AG04450 (cell line): Measurements from ENCODE around the gene PIP5K1C. TPM values are rescaled to one million over a fixed set of nuclear protein-coding genes. Genes with fewer than 3 reads are reported as not detected.
A peak's percentile ranks its signal among the peaks of the same experiment; 100 is the strongest.

Experiments
- CTCF ChIA-PET: fragments of 300-600, 350-600 bp; formaldehyde crosslinking; extraction: SDS; loops from one replicate; lab custom pipeline; 2022; ENCODE audit warnings: antibody characterized with exemption, inconsistent platforms; lab: Charles Lee
- POLR2A ChIA-PET: fragments of 350-600 bp; formaldehyde crosslinking; extraction: SDS; loops from one replicate; lab custom pipeline; 2021; ENCODE audit warnings: antibody characterized with exemption, inconsistent platforms; lab: Yijun Ruan, JAX
- DNase-seq: peaks from one replicate; pipeline ENCODE4 v3.0.0-alpha.2; 2011; ENCODE audit warnings: low read depth, low spot score
- H3K27ac ChIP-seq: one replicate; pipeline ENCODE4 v1.5.1; 2012; ENCODE audit warnings: low read depth, low read length, control low read depth
- H3K27me3 ChIP-seq: one replicate; pipeline ENCODE4 v1.6.0; 2012; ENCODE audit warnings: low read length; ENCODE audit not compliant: control insufficient read depth, insufficient read depth
- H3K4me3 ChIP-seq: 2 replicates; pipeline ENCODE4 v1.5.1; 2011; ENCODE audit warnings: mild to moderate bottlenecking, low read depth, low read length, control low read depth
- H3K9me3 ChIP-seq: 2 replicates; pipeline ENCODE4 v1.5.1; 2012; ENCODE audit warnings: low read length; ENCODE audit not compliant: control insufficient read depth, insufficient read depth
- CTCF ChIP-seq: IDR thresholded peaks from 2 replicates; pipeline ENCODE4 v1.5.1; 2011; ENCODE audit warnings: low read depth, low read length, control low read depth, inconsistent platforms
- polyA plus RNA-seq: library from polyadenylated mRNA; depleted of rRNA; stranded (reverse); fragments of >200 nt; gene quantifications from 2 replicates; pipeline ENCODE4 v1.2.3, GENCODE V29; 2011

The PIP5K1C gene
- polyA plus RNA-seq, 1 experiment, result 10.3 TPM

GRCh38 chr19:3656747-3657394 lies 43.4 kb downstream of the PIP5K1C start:
- Histone ChIP-seq H3K4me3 (no peak overlapping the region), H3K9me3 (peaks cover 23% of the 10 kb centered on the region), H3K27ac (no peak overlapping the region), H3K27me3 (no peaks in the 10 kb centered on the region)
- no peak for DNase-seq
- ChIA-PET POLR2A (interaction anchor here (0.6 kb wide), 1 partner anchor 420 kb away, joined by 11 read pairs; no protein-coding TSS in a partner anchor), CTCF (interaction anchor here (1.0 kb wide), 1 partner anchor 9 kb away, joined by 3 read pairs; no protein-coding TSS in a partner anchor)
- TF ChIP-seq CTCF, result no peak

GRCh38 chr19:3656073-3656746 lies 44.1 kb downstream of the PIP5K1C start:
- H3K27ac ChIP-seq, result peak overlapping the region; percentile 87
- no peak for DNase-seq
- no peak overlapping the region for H3K4me3 ChIP-seq
- TF ChIP-seq CTCF, result no peak
- H3K27me3 ChIP-seq, result no peaks in the 10 kb centered on the region
- peaks cover 18% of the 10 kb centered on the region for H3K9me3 ChIP-seq
- ChIA-PET CTCF (interaction anchor here (0.6 to 1.0 kb wide), 2 partner anchors 9 to 331 kb away, joined by 3 read pairs; no protein-coding TSS in a partner anchor), POLR2A (interaction anchor here (0.6 kb wide), 1 partner anchor 421 kb away, joined by 11 read pairs; no protein-coding TSS in a partner anchor)

GRCh38 chr19:3655402-3656072 lies 44.7 kb downstream of the PIP5K1C start:
- ChIA-PET POLR2A (interaction anchor here (0.6 kb wide), 1 partner anchor 350 kb away, joined by 3 read pairs; no protein-coding TSS in a partner anchor), CTCF (interaction anchor here (0.6 to 1.0 kb wide), 2 partner anchors 10 to 332 kb away, joined by 3 read pairs; no protein-coding TSS in a partner anchor)
- DNase-seq, result peak; percentile 87
- Histone ChIP-seq H3K9me3 (peaks cover 15% of the 10 kb centered on the region), H3K27me3 (no peaks in the 10 kb centered on the region), H3K27ac (peak overlapping the region; percentile 90), H3K4me3 (no peak overlapping the region)
- no peak for TF ChIP-seq CTCF

GRCh38 chr19:3653865-3654513 lies 46.3 kb downstream of the PIP5K1C start:
- no peak for DNase-seq
- no peak overlapping the region for H3K4me3 ChIP-seq
- peaks cover 15% of the 10 kb centered on the region for H3K9me3 ChIP-seq
- no peak for TF ChIP-seq CTCF
- CTCF ChIA-PET, result no interaction called here
- H3K27ac ChIP-seq, result no peak overlapping the region
- H3K27me3 ChIP-seq, result no peaks in the 10 kb centered on the region
- POLR2A ChIA-PET, result no interaction called here
